Measurements from ENCODE around the gene SFXN3. TPM values are rescaled to one million over a fixed set of nuclear protein-coding genes. Genes with fewer than 3 reads are reported as not detected.

SFXN3 gene
- total and polyA plus RNA-seq, 10 of the 15 experiments (the other 5 are each of a cell fraction or from before 2014, with no cell fraction given) = 0.05 to 11.3 (median 1.2) TPM

DNA sequence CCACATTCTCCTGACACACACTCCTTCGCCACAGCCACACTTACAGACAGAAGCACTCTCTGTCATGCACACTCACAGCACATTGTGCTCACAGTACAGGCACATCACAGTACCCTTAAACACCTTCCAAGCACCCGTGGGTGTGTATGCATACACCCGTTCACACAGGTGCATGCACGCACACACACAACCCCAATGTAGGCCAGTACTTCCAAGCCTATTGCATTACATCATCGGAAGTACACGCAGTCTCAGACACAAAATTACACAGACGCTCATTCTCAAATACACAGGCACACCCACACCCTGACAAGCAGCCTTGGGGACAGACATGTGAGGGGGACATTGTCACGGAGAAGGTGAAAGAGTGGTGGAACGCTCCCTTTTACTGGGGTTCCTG lies 41.9 kb downstream of the SFXN3 start:
- DNase-seq (ENCODE audit: low read depth, low spot score) (no peak), FAIRE-seq (no peak), ATAC-seq (no peak)
- Histone ChIP-seq H3K27ac (ENCODE audit: control insufficient read depth, insufficient read depth) (no peak overlapping the region), H3K4me3 (no peak overlapping the region), H2AFZ (ENCODE audit: control insufficient read depth, low read depth, low read length) (no peak overlapping the region), H3K9me3 (replicated peaks; ENCODE audit: control insufficient read depth, insufficient read depth, low read length) (no peaks in the 10 kb centered on the region), H3K9ac (ENCODE audit: control insufficient read depth, insufficient read depth, low read length) (no peak overlapping the region), H4K20me1 (ENCODE audit: control insufficient read depth, insufficient read depth) (no peaks in the 10 kb centered on the region), H3K79me2 (ENCODE audit: control insufficient read depth, insufficient read depth, low read length) (no peaks in the 10 kb centered on the region), H3K27me3 (replicated peaks in 1 of 2; ENCODE audit: control insufficient read depth in 2 of 2, insufficient read depth in 2 of 2, low read length in 1 of 2) (peaks cover 0 to 2% of the 10 kb centered on the region in 2 experiments; a peak in 3 of 4 replicates), H3K4me1 (ENCODE audit: control insufficient read depth, insufficient read depth, low read length) (peaks cover 15% of the 10 kb centered on the region), H3K4me2 (ENCODE audit: control insufficient read depth, insufficient read depth) (no peak overlapping the region), H3K36me3 (ENCODE audit: control insufficient read depth in 2 of 2, insufficient read depth in 2 of 2, low read length in 1 of 2) (no peaks in the 10 kb centered on the region)
- in situ Hi-C loops (cut with MboI) = no loop called here
- POLR2A ChIA-PET = no interaction called here
- WGBS (ENCODE audit: insufficient coverage, insufficient replicate concordance, low lambda C conversion rate, missing lambda C conversion rate) = 65% methylated on average over 9 of the region's 9 CpGs
- RAD21 ChIA-PET (ENCODE audit: unreplicated experiment) = no interaction called here
- TF ChIP-seq, protein P1, sequence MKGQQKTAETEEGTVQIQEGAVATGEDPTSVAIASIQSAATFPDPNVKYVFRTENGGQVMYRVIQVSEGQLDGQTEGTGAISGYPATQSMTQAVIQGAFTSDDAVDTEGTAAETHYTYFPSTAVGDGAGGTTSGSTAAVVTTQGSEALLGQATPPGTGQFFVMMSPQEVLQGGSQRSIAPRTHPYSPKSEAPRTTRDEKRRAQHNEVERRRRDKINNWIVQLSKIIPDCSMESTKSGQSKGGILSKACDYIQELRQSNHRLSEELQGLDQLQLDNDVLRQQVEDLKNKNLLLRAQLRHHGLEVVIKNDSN (IDR thresholded peaks at IDR 0.05; ENCODE audit: borderline replicate concordance, extremely low read length, insufficient read depth, low read depth, low read length) = no peak
- no peak for TF ChIP-seq MEF2A (IDR thresholded peaks at IDR 0.05; ENCODE audit: insufficient read depth, low read depth, low read length)
- TF ChIP-seq DPF2 (IDR thresholded peaks at IDR 0.05) = no peak
- TF ChIP-seq NRF1 (conservative IDR thresholded peaks at IDR 0.05; ENCODE audit: low read depth, low read length) = no peak
- TF ChIP-seq SREBF2 (IDR thresholded peaks at IDR 0.05; ENCODE audit: low read length) = no peak
- TF ChIP-seq EZH2 (IDR thresholded peaks at IDR 0.05; ENCODE audit: borderline replicate concordance, control insufficient read depth, low read depth, low read length) = no peak
- TF ChIP-seq, protein P2, sequence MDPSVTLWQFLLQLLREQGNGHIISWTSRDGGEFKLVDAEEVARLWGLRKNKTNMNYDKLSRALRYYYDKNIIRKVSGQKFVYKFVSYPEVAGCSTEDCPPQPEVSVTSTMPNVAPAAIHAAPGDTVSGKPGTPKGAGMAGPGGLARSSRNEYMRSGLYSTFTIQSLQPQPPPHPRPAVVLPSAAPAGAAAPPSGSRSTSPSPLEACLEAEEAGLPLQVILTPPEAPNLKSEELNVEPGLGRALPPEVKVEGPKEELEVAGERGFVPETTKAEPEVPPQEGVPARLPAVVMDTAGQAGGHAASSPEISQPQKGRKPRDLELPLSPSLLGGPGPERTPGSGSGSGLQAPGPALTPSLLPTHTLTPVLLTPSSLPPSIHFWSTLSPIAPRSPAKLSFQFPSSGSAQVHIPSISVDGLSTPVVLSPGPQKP (IDR thresholded peaks at IDR 0.05; ENCODE audit: low read depth, low read length) = no peak
- no peak for TF ChIP-seq ZSCAN29 (IDR thresholded peaks at IDR 0.05)
- TF ChIP-seq ZBTB33 (IDR thresholded peaks at IDR 0.05) = no peak
- TF ChIP-seq MAX (IDR thresholded peaks at IDR 0.05; ENCODE audit: low read depth, low read length) = no peak
- TF ChIP-seq IRF5 (IDR thresholded peaks at IDR 0.05; ENCODE audit: borderline replicate concordance) = no peak
- no peak for TF ChIP-seq TARDBP (IDR thresholded peaks at IDR 0.05; ENCODE audit: borderline replicate concordance)
- TF ChIP-seq IKZF1 (conservative IDR thresholded peaks at IDR 0.05) = no peak
- no peak for TF ChIP-seq KAT2A (conservative IDR thresholded peaks at IDR 0.05; ENCODE audit: control insufficient read depth, low read depth, low read length)
- no peak for TF ChIP-seq IKZF2 (IDR thresholded peaks at IDR 0.05)
- CTCF ChIA-PET = no interaction called here
- SMC1A ChIA-PET (ENCODE audit: uncharacterized antibody, unreplicated experiment) = no interaction called here
- no TSS peak for BruUV-seq (replicated peaks)
- intact Hi-C loops (cut with micrococcal nuclease; ENCODE audit: unreplicated experiment) = no loop called here
